OCI-LY3 (cell line): ENCODE measurements around the gene KLRD1.
A peak's percentile ranks its signal among the peaks of the same experiment; 100 is the strongest.
"Not testable (repeated sequence)": the region's sequence is repeated elsewhere in the genome, so short reads cannot be mapped to it uniquely, and the experiment has no call there.

Experiments
- H2AFZ ChIP-seq: fragments of 200-600, 300-600 bp; shearing (Covaris generic); 2 replicates; pipeline ENCODE4 v1.6.0; 2014; ENCODE audit warnings: antibody characterized with exemption, low read depth, low read length
- H3K27ac ChIP-seq: fragments of 200-600, 300-600 bp; sonication (generic); 2 replicates; pipeline ENCODE4 v1.5.1; 2014; ENCODE audit warnings: mild to moderate bottlenecking, low read length, moderate library complexity, mixed read lengths
- H3K27me3 ChIP-seq: fragments of 200-600, 300-600 bp; sonication (generic); 2 replicates; pipeline ENCODE4 v1.6.1; 2014; ENCODE audit warnings: low read depth, low read length, mixed read lengths
- H3K36me3 ChIP-seq: fragments of 200-600, 300-600 bp; sonication (generic); replicated peaks from 2 replicates; pipeline ENCODE3; 2014; ENCODE audit warnings: low read depth, low read length, mixed read lengths
- H3K4me1 ChIP-seq: fragments of 300-600, 200-600 bp; sonication (generic); 2 replicates; pipeline ENCODE4 v1.6.1; 2014; ENCODE audit warnings: low read length, mixed read lengths
- H3K4me2 ChIP-seq: fragments of 200-600, 300-600 bp; sonication (generic); 2 replicates; pipeline ENCODE4 v1.6.1; 2014; ENCODE audit warnings: low read length, mixed read lengths
- H3K4me3 ChIP-seq: fragments of 300-600, 200-600 bp; sonication (generic); 2 replicates; pipeline ENCODE4 v1.5.1; 2014; ENCODE audit warnings: antibody characterized with exemption, mild to moderate bottlenecking, low read length, moderate library complexity
- H3K79me2 ChIP-seq: fragments of 300-600, 200-600 bp; shearing (Covaris generic); 2 replicates; pipeline ENCODE4 v1.6.1; 2014; ENCODE audit warnings: mild to moderate bottlenecking, low read length, mixed read lengths
- H3K9ac ChIP-seq: fragments of 300-600, 200-600 bp; shearing (Covaris generic); 2 replicates; pipeline ENCODE4 v1.6.0; 2014; ENCODE audit warnings: mild to moderate bottlenecking, low read length, moderate library complexity
- H3K9me3 ChIP-seq: fragments of 200-600, 300-600 bp; shearing (Covaris generic); 2 replicates; pipeline ENCODE4 v1.6.1; 2014; ENCODE audit warnings: low read length, mixed read lengths; ENCODE audit not compliant: insufficient read depth
- H4K20me1 ChIP-seq: fragments of 200-600, 300-600 bp; sonication (generic); 2 replicates; pipeline ENCODE4 v1.6.1; 2016; ENCODE audit warnings: low read length, mixed read lengths; ENCODE audit not compliant: insufficient read depth
- EZH2phosphoT487 ChIP-seq: fragments of 200-600 bp; shearing (Covaris generic); IDR thresholded peaks from 2 replicates; pipeline ENCODE4 v1.6.1; 2018; ENCODE audit warnings: antibody characterized with exemption, mixed run types, low read depth
- TF ChIP-seq, protein P1 (sequence below): fragments of 200-600, 300-600 bp; sonication (generic); IDR thresholded peaks from 2 replicates; pipeline ENCODE4 v1.5.1; 2014; ENCODE audit warnings: antibody characterized with exemption, low read length, low read depth

The KLRD1 gene

GRCh38 chr12:10331642-10332239 lies 24.1 kb downstream of the KLRD1 start:
- H3K4me3 ChIP-seq: no peak overlapping the region
- H3K27ac ChIP-seq: no peak overlapping the region
- no peak overlapping the region for H2AFZ ChIP-seq
- no peaks in the 10 kb centered on the region for H4K20me1 ChIP-seq
- peak overlapping the region; percentile 25; the same call in 1 of the 2 replicates for H3K4me2 ChIP-seq
- no peak for TF ChIP-seq EZH2phosphoT487
- TF ChIP-seq, protein P1, sequence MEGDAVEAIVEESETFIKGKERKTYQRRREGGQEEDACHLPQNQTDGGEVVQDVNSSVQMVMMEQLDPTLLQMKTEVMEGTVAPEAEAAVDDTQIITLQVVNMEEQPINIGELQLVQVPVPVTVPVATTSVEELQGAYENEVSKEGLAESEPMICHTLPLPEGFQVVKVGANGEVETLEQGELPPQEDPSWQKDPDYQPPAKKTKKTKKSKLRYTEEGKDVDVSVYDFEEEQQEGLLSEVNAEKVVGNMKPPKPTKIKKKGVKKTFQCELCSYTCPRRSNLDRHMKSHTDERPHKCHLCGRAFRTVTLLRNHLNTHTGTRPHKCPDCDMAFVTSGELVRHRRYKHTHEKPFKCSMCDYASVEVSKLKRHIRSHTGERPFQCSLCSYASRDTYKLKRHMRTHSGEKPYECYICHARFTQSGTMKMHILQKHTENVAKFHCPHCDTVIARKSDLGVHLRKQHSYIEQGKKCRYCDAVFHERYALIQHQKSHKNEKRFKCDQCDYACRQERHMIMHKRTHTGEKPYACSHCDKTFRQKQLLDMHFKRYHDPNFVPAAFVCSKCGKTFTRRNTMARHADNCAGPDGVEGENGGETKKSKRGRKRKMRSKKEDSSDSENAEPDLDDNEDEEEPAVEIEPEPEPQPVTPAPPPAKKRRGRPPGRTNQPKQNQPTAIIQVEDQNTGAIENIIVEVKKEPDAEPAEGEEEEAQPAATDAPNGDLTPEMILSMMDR: peak; percentile 91
- H3K27me3 ChIP-seq: peaks cover 4% of the 10 kb centered on the region; the same call in 1 of the 2 replicates
- H3K4me1 ChIP-seq: peaks cover 6% of the 10 kb centered on the region; the same call in 1 of the 2 replicates
- no peaks in the 10 kb centered on the region for H3K79me2 ChIP-seq
- no peaks in the 10 kb centered on the region for H3K9me3 ChIP-seq
- no peaks in the 10 kb centered on the region for H3K36me3 ChIP-seq
- no peak overlapping the region for H3K9ac ChIP-seq

DNA sequence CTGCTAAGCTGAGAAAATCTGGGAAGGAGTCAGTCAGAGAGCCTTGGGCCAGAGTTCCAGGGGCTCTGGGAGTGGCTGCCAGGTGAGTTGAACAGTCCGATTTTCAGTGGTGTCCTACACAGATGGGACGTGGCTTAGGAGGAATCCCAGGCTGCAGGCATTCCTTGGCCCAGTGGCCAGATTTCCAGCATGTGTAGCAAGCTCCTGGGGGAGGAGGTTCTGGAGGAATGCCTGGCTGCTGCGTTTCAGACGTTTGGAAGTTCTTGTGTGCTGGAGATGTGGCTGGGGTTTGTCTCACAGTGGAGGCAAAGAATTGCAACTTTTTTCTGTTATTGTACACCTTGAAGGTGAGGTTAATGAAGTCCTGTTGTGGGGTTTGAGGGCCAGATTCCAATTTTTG lies 28.5 kb downstream of the KLRD1 start:
- not testable (repeated sequence) for H3K9ac ChIP-seq, H3K4me3 ChIP-seq, H3K27me3 ChIP-seq, H3K27ac ChIP-seq, H3K79me2 ChIP-seq, H3K36me3 ChIP-seq, H4K20me1 ChIP-seq, H3K4me1 ChIP-seq, H3K9me3 ChIP-seq, H3K4me2 ChIP-seq, H2AFZ ChIP-seq

- H3K4me3 ChIP-seq, H3K36me3 ChIP-seq, H3K4me2 ChIP-seq, H4K20me1 ChIP-seq, H2AFZ ChIP-seq, H3K9ac ChIP-seq, H3K9me3 ChIP-seq, H3K27ac ChIP-seq, H3K4me1 ChIP-seq, H3K79me2 ChIP-seq, H3K27me3 ChIP-seq: not testable (repeated sequence)
These were observed 30.8 kb downstream of the KLRD1 start for GRCh38 chr12:10338470-10338869.

- H3K27ac ChIP-seq: no peak overlapping the region
- H4K20me1 ChIP-seq: no peaks in the 10 kb centered on the region
- 0 out of 2 replicates have a peak, but pooled peaks cover 4% of the 10 kb centered on the region for H3K4me1 ChIP-seq
- H3K4me3 ChIP-seq: no peak overlapping the region
- peaks cover 8% of the 10 kb centered on the region for H3K9me3 ChIP-seq
- no peak overlapping the region for H3K4me2 ChIP-seq
- TF ChIP-seq, protein P1: no peak
- H3K27me3 ChIP-seq: no peaks in the 10 kb centered on the region
- no peaks in the 10 kb centered on the region for H3K79me2 ChIP-seq
- peaks cover 7% of the 10 kb centered on the region for H3K36me3 ChIP-seq
- no peak overlapping the region for H3K9ac ChIP-seq
- H2AFZ ChIP-seq: no peak overlapping the region
These were observed 31.6 kb downstream of the KLRD1 start for GRCh38 chr12:10339053-10339840.

- H3K9me3 ChIP-seq, H3K4me2 ChIP-seq, H3K27ac ChIP-seq, H3K4me3 ChIP-seq, H3K9ac ChIP-seq, H3K36me3 ChIP-seq, H3K27me3 ChIP-seq, H2AFZ ChIP-seq, H3K79me2 ChIP-seq, H4K20me1 ChIP-seq, H3K4me1 ChIP-seq: not testable (repeated sequence)
These were observed 33.3 kb downstream of the KLRD1 start for GRCh38 chr12:10340946-10341345.
